Prostate gland (tissue), 2 donors: Measurements from ENCODE around the gene LSM2.

ENCODE experiments used
- CTCF ChIP-seq, 4 experiments: fragments of 200-600 bp in 2 of 4; fragments of 450-650 bp in 2 of 4; sonication (generic) in 2 of 4; IDR thresholded peaks; 1 replicate in 3 of 4; 2 replicates in 1 of 4; pipeline ENCODE4 v1.5.1; 2016 to 2019; ENCODE audit warnings: antibody characterized with exemption in 4 of 4, mild to moderate bottlenecking in 2 of 4, moderate library complexity in 2 of 4
- POLR2A ChIP-seq: fragments of 450-650 bp; IDR thresholded peaks from one replicate; pipeline ENCODE4 v1.6.1; 2016; ENCODE audit warnings: antibody characterized with exemption, mild to moderate bottlenecking

GRCh38 chr6:31850765-31851484, 44.2 kb upstream of the LSM2 start:
- TF ChIP-seq CTCF (IDR thresholded peaks at IDR 0.05) (no peak), POLR2A (no peak)
